Tibial nerve (tissue), 3 donors: ENCODE measurements around the gene UTRN.

Experiments
- POLR2A ChIP-seq, 2 donors: fragments of 450-650 bp; IDR thresholded peaks; one replicate each; pipeline ENCODE4 v1.6.1; 2017; ENCODE audit warnings: antibody characterized with exemption in 2 of 2, mild to moderate bottlenecking in 2 of 2, moderate library complexity in 2 of 2
- TF ChIP-seq, protein P1 (sequence below), 5 experiments: fragments of 200-600 bp in 3 of 5; fragments of 450-650 bp in 2 of 5; sonication (generic) in 3 of 5; IDR thresholded peaks; one replicate each; pipeline ENCODE4 v1.5.1; 2016 to 2019; ENCODE audit warnings: antibody characterized with exemption in 5 of 5, mild to moderate bottlenecking in 3 of 5, moderate library complexity in 2 of 5

DNA sequence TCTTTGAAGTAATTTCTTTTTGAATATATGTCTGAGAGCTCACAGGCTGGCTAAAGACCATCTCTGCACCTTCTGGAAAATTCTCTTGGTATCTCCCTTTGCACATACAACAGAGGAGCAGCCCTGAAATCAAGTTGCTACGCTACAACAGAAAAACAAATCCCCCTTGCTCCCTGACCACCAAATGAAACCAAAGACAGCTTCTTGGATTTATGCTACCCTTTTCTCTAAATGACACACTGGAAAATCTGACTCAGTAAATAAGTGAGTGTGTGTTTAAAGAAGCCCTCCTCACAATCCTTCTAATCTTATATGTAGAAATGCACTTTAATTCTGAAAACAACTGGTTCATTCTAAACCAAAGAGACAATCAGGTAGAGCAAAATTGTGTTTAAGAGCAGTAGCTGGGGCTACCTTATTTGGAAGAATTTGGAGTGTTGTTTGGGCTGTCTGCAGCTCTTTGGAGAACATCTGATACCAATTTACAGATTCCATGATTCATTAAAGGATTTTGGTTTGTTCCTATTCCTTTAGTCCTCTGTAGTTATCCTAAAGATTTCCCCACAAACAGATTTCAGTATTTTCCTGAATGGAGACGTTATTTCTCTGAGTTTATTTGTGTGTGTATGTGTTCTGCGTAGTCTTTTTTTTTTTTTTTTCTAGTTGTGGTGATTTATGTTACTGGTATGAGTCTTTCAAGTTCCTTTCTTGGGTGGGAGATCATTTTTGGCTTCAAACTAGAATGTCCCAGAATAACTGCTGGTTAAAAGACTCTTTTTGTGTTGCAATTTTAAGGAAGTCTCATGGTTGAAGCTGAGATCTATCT is 36.4 kb upstream of the UTRN start:
- TF ChIP-seq, protein P1, sequence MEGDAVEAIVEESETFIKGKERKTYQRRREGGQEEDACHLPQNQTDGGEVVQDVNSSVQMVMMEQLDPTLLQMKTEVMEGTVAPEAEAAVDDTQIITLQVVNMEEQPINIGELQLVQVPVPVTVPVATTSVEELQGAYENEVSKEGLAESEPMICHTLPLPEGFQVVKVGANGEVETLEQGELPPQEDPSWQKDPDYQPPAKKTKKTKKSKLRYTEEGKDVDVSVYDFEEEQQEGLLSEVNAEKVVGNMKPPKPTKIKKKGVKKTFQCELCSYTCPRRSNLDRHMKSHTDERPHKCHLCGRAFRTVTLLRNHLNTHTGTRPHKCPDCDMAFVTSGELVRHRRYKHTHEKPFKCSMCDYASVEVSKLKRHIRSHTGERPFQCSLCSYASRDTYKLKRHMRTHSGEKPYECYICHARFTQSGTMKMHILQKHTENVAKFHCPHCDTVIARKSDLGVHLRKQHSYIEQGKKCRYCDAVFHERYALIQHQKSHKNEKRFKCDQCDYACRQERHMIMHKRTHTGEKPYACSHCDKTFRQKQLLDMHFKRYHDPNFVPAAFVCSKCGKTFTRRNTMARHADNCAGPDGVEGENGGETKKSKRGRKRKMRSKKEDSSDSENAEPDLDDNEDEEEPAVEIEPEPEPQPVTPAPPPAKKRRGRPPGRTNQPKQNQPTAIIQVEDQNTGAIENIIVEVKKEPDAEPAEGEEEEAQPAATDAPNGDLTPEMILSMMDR (IDR thresholded peaks at IDR 0.05), result no peak
- no peak for TF ChIP-seq POLR2A (IDR thresholded peaks at IDR 0.05)
